Measurements from ENCODE around the gene PIGU. TPM values are rescaled to one million over a fixed set of nuclear protein-coding genes. Genes with fewer than 3 reads are reported as not detected.

The PIGU gene
- total RNA-seq, 1 donor from 2014 or later: 12.3 TPM

DNA sequence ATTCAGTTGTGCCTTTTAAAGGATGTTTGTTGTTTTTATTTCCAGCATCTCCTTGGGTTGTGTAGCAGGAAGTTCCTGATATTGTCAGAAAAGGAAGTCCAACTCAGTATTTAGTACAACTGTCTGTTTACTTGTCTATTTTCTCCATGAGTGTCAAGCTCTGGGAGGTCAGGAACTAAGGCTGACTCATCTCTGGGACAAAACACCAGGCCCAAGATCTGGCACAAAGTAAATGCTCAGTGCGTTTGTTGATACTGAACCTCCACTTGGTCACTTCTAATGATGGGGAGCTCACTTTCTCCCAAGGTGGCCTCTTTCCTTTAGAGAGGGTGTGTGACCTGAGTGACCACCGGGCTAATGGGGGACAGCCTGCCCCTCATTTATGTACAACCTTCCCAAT, 12.6 kb upstream of the PIGU start:
- no peak for TF ChIP-seq POLR2A (IDR thresholded peaks at IDR 0.05)
- DNase-seq (ENCODE audit: extremely low spot score in 2 of 2): no peak
- Histone ChIP-seq H3K27me3 (no peaks in the 10 kb centered on the region), H3K36me3 (no peaks in the 10 kb centered on the region), H3K4me1 (no peaks in the 10 kb centered on the region), H3K27ac (no peak overlapping the region), H3K4me3 (no peak overlapping the region), H3K9me3 (no peaks in the 10 kb centered on the region)
- intact Hi-C loops (cut with DNase I): no loop called here

DNA sequence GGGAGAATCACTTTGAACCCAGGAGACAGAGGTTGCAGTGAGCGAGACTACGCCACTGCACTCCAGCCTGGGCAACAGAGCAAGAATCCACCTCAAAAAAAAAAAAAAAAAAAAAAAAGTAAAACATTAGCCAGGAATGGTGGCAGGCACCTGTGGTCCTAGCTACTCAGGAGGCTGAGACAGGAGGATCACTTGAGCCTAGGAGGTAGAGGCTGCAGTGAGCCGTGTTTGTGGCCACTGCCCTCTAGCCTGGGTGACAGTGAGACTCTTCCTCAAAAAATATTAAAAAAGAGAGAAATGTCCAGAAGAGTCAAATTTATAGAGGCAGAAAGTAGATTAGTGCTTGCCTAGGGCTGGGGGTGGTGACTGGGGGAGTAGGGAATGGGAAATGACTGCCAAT, 6.8 kb upstream of the PIGU start:
- DNase-seq (ENCODE audit: extremely low spot score in 2 of 2): no peak

DNA sequence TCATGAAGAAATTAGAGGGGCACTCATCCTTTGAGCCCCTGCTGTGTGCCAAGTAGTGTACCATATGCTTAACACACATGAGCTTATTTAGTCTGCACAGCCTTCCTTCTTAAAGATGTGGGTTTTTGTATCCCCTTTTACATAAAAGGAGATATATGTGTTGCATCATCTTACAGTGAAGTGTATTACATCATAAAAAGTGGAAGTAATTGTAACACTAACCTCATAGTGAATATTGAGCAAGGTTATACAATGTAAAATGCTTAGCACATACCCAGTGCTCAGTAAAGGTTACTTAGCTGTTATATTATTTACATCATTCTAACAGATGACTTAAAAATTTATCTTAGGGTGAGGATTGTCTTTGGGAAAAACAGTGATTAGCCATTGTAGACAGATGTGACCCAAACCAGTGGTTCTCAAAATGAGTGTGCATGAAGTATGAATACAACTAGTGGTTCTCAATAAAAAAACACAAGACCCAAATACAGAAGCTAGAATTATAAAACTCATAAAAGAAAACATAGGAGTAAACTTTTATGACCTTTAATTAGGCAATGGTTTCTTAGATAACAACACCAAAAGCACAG, 3.8 kb upstream of the PIGU start:
- no peaks in the 10 kb centered on the region for H3K27me3 ChIP-seq
- H3K4me1 ChIP-seq: peaks cover 15% of the 10 kb centered on the region
- intact Hi-C loops (cut with DNase I): no loop called here
- H3K9me3 ChIP-seq: no peaks in the 10 kb centered on the region
- no peak for TF ChIP-seq POLR2AphosphoS5 (IDR thresholded peaks at IDR 0.05; ENCODE audit: insufficient read depth in 1 of 2, low read depth in 1 of 2)
- TF ChIP-seq, protein P1, sequence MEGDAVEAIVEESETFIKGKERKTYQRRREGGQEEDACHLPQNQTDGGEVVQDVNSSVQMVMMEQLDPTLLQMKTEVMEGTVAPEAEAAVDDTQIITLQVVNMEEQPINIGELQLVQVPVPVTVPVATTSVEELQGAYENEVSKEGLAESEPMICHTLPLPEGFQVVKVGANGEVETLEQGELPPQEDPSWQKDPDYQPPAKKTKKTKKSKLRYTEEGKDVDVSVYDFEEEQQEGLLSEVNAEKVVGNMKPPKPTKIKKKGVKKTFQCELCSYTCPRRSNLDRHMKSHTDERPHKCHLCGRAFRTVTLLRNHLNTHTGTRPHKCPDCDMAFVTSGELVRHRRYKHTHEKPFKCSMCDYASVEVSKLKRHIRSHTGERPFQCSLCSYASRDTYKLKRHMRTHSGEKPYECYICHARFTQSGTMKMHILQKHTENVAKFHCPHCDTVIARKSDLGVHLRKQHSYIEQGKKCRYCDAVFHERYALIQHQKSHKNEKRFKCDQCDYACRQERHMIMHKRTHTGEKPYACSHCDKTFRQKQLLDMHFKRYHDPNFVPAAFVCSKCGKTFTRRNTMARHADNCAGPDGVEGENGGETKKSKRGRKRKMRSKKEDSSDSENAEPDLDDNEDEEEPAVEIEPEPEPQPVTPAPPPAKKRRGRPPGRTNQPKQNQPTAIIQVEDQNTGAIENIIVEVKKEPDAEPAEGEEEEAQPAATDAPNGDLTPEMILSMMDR (IDR thresholded peaks at IDR 0.05): no peak
- TF ChIP-seq POLR2A (IDR thresholded peaks at IDR 0.05): no peak
- no peaks in the 10 kb centered on the region for H3K36me3 ChIP-seq
- no peak overlapping the region for H3K27ac ChIP-seq
- no peak overlapping the region for H3K4me3 ChIP-seq
- no peak for DNase-seq (ENCODE audit: extremely low spot score in 2 of 2)

More for the DNA sequence above, 6.8 kb upstream of the PIGU start:
- H3K4me1 ChIP-seq: no peaks in the 10 kb centered on the region
- H3K4me3 ChIP-seq: no peak overlapping the region
- no peak overlapping the region for H3K27ac ChIP-seq
- no peaks in the 10 kb centered on the region for H3K27me3 ChIP-seq
- TF ChIP-seq POLR2AphosphoS5 (IDR thresholded peaks at IDR 0.05; ENCODE audit: insufficient read depth in 1 of 2, low read depth in 1 of 2): no peak
- TF ChIP-seq, protein P1 (IDR thresholded peaks at IDR 0.05): no peak
- no peak for TF ChIP-seq POLR2A (IDR thresholded peaks at IDR 0.05)
- no peaks in the 10 kb centered on the region for H3K9me3 ChIP-seq
- no peaks in the 10 kb centered on the region for H3K36me3 ChIP-seq
- intact Hi-C loops (cut with DNase I): no loop called here

DNA sequence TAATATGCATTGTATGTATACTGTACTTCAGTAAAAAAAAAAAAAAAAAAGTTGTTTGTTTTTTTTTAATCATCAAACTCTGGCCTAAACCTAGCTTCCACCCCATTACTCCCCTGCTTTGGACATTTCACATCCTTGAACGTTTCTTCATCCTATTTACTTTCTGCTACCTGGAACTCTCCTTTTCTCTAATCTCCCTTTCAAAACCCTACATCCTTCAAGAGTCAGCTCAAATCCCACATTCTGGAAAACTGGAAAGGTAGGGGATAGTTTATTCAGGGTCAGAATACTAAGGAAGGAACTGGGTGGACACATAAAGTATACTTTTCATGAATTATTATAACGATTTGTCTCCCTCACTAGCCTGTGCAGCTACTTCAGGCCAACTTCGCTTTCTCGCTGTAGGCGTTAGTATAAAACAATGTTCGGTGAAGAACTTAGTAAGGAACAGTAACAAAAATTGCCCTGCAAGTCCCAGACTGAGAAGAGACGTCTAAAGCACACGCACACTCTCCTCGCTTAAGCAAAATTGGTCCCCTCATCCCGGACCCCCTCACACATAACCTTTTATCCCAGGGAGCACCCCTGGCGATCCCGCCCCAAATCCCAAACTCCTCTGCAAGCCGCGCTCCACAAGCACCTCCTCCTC, 775 bp downstream of the PIGU start:
- peak overlapping the region; percentile 85 to 87 for H3K4me3 ChIP-seq
- no peak for TF ChIP-seq POLR2A (IDR thresholded peaks at IDR 0.05)
- TF ChIP-seq, protein P1 (IDR thresholded peaks at IDR 0.05): no peak
- intact Hi-C loops (cut with DNase I): no loop called here
- H3K36me3 ChIP-seq: no peaks in the 10 kb centered on the region
- peaks cover 21% of the 10 kb centered on the region for H3K4me1 ChIP-seq
- peak overlapping the region; percentile 79 for H3K27ac ChIP-seq
- no peaks in the 10 kb centered on the region for H3K27me3 ChIP-seq
- DNase-seq (ENCODE audit: extremely low spot score in 2 of 2): no peak
- H3K9me3 ChIP-seq: no peaks in the 10 kb centered on the region

DNA sequence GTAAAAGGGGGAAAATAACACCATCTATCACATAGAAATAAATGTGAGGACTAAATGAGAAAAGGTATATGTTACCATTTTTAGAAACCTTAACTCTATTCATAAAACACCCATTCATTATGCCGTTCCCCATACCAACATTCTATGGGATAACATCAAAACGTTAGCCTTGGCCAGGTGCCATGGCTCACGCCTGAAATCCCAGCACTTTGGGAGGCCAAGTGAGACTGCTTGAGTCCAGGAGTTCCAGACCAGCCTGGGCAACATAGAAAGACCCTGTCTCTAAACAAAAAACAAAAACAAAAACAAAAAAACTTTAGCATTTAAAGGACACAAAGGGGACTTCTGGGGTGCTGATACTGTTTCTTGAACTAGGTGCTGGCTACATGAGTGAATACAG, 1.3 kb downstream of the PIGU start:
- H3K4me3 ChIP-seq: peak overlapping the region in 1 of 2 donors; percentile 87
- TF ChIP-seq POLR2A (IDR thresholded peaks at IDR 0.05) (no peak), POLR2AphosphoS5 (IDR thresholded peaks at IDR 0.05; ENCODE audit: insufficient read depth in 1 of 2, low read depth in 1 of 2) (no peak)
- TF ChIP-seq, protein P1 (IDR thresholded peaks at IDR 0.05): no peak
- intact Hi-C loops (cut with DNase I): no loop called here
- H3K27ac ChIP-seq: no peak overlapping the region
- no peaks in the 10 kb centered on the region for H3K27me3 ChIP-seq
- no peak for DNase-seq (ENCODE audit: extremely low spot score in 2 of 2)
- no peaks in the 10 kb centered on the region for H3K36me3 ChIP-seq
- H3K9me3 ChIP-seq: no peaks in the 10 kb centered on the region
- H3K4me1 ChIP-seq: peaks cover 21% of the 10 kb centered on the region
